Measurements from ENCODE around the gene PPFIA1. TPM values are rescaled to one million over a fixed set of nuclear protein-coding genes. Genes with fewer than 3 reads are reported as not detected.

Gene PPFIA1
- total and polyA plus RNA-seq, 2 of the 8 experiments (the other 6 are each of a cell fraction or from before 2014, with no cell fraction given), result 44.3 to 73.5 TPM

DNA sequence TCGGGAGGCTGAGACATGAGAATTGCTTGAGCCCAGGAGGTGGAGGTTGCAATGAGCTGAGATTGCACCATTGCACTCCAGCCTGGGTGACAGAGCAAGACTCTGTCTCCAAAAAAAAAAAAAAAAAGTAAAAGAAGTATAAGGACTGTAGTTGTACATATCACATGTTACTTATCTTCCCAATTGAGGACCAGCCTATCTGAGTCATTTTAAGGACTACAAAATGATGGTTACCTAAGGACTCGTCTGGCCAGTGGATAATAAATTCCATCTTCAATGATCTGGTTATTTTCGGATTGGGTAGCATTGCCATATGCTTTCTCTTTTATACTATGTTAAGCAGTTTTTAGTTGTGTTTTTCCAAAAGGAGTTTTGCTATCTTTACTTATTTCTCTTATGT lies 55.3 kb downstream of the PPFIA1 start (continued):
- TF ChIP-seq RBBP5 (IDR thresholded peaks at IDR 0.05; ENCODE audit: borderline replicate concordance, low read depth, low read length), result no peak
- no peak for TF ChIP-seq TEAD4 (IDR thresholded peaks at IDR 0.05; ENCODE audit: low read depth, low read length)
- no peak for TF ChIP-seq EZH2 (IDR thresholded peaks at IDR 0.05; ENCODE audit: low read depth, low read length, severe bottlenecking)
- TF ChIP-seq CREB1 (IDR thresholded peaks at IDR 0.05), result no peak
- TF ChIP-seq RNF2 (IDR thresholded peaks at IDR 0.05; ENCODE audit: borderline replicate concordance, low read depth, low read length, missing control alignments, poor library complexity, severe bottlenecking), result no peak

Data from H1 (cell line).